HG03025 (cell line): Measurements from ENCODE around the gene IFRD2.
"Not testable (repeated sequence)": the region's sequence is repeated elsewhere in the genome, so short reads cannot be mapped to it uniquely, and the experiment has no call there.

Source experiments
- ATAC-seq: cut with Tn5 transposase; IDR thresholded peaks from one replicate; pipeline ENCODE4 v1.9.1; 2021; ENCODE audit warnings: mild to moderate bottlenecking, moderate library complexity; ENCODE audit not compliant: unreplicated experiment, low FRiP score

Gene IFRD2

DNA sequence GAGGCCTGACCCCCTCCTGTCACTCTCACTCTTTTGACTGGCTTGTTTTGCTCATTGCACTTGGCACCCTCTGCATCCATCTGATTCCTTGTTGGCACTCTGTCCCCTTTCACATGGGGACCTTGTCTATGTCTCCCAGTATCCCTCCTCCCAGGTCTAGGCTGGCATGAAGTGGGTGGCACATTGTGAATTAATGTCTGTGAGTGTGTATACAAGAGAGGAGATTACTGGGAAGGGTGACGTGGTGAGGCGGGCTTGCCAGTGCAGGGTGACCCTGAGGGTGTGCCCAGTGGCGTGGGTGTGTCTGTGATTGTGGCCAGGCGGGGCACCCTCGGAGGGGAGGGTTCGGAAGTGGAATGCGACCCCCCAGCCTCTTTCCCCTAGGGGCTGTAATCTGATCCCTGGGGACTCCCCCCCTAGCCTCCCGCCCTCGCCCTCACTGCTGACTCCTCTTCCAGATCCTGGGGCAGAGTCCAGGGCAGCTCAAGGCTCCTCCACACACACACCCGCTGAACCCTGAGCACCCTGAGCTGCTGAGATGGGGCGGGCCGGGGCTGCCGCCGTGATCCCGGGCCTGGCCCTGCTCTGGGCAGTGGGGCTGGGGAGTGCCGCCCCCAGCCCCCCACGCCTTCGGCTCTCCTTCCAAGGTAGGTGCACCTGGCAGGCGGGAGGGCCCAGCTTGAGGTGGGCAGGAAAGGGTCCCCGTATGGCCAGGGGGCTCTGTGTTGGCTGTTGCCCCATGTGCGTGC, 23.4 kb downstream of the IFRD2 start, which contains the start of gene SEMA3B:
SEMA3B (plus strand) TSS at position 445 of the 749 bp plus-strand sequence; CDS start at position 539, 94 bp downstream.
- no peak for ATAC-seq

DNA sequence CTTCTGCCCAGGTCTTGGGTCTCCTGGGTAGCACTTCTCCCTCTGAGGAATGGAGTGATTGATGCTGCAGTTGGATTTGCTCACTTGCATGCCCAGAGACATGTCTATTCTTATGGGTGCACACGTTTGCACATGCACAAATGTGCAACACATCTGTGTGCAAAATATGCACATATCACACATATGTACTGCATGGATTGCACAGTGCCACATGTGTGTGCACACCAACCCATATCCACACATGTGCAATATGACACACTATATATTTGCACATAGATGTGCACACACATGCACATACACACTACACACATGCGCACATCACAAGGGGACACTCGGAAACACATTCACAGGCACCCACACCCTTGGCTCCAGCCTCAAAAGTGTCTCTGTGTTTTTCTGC, 24.0 kb downstream of the IFRD2 start:
- ATAC-seq: no peak

DNA sequence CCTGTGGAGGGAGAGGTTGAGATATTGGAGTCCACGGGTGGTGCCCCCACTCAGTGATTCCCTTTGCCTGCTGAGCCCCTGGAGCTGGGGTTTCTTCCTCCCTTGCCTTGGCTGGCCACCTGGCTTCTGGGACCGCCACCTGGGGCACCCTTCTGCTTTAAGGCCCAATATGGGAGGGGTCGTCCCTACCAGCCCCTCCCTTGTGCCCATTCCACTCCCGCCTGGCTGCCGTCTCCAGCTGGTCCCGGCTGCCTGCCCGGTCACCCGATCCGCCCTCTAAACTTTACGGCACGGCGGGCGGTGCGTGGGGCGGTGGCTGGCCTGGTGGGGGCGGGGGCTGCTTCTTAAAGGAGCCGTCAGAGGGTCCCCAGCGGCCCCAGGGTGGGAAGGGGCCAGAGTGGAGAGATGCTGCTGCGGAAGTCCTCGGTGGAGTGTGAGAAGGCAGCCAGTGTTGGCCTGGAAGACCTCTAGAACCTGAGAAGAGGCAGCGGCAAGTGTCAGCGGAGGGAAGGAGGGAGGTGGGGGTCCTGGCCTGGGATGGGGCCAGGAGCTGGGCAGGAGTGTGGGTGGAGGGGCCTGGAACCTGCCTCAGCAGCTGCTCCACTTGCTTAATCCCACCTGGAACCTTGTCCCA, 24.8 kb downstream of the IFRD2 start:
- ATAC-seq: no peak

DNA sequence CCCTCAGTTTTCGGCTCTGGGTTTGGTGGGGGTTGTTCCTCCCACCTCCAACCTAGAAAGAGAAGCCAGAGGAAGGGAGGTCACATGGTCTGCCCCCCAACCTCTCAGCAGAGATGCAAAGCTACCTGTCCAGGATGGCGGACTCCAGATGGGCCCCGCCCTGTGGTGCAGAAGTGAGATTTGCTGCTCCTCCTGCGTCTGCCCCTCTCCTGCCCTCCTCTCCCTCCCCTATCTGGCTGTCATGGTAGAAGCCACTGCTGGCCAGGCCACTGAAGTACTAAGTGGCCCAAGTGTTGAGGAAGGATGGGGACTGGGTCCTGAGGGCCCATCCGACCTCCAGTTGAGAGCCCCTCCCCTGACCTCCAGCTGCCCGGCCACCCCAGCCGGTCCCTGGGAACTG, 25.4 kb downstream of the IFRD2 start:
- ATAC-seq: no peak

DNA sequence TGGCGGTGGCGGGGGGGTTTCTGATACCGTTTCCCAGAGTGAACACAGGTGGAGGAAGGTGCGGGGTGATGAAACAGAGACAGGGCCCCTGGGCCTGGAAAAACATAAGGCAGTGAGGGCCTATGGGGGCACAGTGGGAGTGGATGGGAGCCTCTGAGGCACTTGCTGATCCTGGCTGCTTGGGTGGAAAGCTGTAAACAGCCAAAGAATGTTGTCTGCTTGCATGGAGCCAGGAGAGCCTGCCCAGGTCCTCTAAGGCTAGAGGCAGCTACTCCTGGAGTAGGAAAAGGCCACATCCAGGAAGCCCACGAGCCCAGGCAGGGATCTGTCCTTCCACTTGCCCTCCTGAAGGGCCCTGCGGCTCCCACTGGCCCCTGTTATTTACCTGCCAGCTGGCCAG, 26.2 kb downstream of the IFRD2 start:
- no peak for ATAC-seq

DNA sequence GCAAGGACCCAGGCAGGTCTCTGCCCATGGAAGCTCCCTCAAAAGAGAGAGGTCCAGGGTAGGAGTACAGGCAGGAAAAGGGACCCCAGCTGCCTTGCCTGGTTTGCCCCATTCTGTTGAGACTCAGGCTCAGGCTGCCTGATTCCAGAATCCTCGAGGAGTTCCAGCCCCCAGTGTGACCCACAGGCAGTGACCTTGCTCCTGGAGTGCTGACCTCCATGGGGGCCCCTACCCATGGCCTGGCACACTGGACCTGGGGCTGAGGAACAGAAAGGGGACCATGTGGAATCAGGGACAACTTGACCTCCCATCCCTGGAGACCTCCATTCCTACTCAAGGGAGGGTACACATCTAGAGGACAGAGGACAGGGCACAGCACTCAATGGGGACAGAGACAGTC, 26.7 kb downstream of the IFRD2 start:
- no peak for ATAC-seq

DNA sequence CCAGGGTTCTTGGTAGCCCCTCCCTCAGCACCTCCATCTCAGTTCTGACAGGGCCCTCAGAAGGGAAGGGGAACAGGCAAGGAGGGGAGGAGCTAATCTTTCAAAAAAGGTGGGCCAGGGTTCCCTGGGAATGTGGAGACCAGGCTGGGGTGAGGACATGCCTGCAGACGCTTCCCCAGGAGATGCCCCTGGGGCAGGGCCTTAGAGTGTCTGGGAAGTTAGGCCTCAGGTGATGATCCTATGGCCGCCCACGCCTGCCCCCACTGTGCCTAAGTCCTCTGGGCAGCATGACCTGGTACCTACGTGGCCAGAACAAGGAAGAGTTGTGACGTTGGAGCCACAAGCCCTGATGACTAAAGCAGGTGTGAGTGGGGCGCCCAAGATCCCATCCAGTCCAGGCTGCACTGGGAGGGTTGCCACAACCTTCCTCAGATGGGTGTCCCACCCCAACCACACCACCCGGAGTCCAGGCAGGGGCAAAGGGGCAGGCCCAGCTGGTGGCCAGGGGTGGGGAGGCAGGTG, 27.2 kb downstream of the IFRD2 start:
- no peak for ATAC-seq

DNA sequence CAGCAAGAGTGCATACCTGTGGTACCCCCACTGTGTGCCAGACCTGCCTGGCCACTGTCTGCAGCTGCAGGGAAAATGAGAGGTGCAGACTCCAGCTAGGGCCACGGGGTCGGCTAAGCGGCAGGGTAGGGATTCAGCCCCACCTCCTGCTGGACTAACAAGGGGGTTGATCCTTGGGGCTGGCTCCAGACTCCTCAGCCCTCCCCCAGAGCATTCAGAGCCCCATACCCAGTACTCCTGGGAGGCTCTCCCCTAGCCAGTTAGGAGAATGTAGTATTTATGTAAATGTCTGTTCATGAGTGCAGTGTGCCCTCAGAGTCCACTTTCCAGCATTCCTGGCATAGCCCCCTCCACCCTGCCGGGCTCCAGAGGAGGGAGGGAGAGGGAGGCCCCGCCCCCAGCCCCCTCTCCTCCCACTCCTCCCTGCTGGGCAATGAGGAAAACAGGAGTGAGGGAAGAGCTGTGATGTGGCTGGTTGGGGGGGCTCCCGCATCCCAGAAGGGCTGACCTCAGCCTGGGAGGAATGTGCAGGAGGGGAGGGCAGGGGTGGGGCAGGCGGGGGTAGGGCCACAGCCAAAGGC, 27.8 kb downstream of the IFRD2 start:
- ATAC-seq: no peak

DNA sequence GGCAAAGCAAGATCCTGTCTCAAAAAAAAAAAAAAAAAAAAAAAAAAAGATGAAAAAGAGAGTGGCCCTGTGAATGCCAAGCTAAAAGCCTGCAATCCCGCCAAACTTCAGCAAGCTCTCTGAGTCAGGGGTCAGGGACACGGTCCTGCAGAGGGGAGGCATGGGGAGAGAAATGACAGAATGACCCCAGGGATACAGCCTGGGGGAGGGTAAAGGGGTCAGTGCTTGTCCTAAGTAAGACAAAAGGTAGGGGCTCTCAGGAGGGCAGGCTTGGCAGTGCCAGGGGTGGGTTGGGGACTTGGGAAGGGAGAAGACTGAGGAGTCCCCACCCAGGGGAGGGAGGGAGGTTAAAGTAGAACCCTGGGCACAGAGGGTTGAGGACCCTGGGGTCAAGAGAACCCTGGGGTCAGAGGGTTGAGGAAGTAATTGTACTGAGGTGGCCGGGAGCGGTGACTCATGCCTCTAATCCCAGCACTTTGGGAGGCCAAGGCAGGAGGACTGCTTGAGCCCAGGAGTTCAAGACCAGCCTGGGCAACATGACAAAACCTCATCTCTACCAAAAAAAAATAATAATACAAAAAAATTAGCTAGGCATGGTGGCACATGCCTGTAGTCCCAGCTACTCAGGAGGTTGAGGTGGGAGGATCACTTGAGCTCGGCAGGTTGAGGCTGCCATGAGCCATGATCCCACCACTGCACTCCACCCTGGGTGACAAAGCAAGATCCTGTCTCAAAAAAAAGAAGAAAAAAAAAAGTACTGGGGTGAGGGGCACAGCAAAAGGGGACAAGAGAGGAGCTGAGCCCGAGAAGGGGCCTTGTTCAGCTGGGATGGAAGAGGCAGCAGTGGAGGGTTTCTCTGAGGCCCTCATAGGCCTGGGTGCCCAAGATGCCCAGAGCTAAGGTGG, 28.5 kb downstream of the IFRD2 start:
- ATAC-seq: no peak

DNA sequence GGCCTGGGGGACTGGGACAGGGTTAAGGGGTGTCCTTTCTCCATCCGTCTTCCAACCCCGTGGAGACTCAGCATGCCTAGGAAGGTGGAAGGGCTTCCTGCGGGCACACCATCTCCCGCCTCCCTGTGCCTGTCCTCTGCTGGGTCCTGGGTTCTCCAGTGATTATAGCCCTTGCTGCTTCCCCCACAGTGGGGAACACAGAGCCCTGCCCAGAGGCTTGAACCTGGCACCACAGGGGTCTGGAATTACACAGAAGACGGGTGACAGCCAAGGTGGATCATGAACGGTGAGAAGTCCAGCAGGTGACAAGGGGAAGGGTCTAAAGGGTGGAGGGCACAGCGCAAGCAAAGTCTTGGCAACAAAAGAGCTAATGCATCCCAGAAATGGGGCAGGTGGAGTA, 29.5 kb downstream of the IFRD2 start:
- no peak for ATAC-seq

DNA sequence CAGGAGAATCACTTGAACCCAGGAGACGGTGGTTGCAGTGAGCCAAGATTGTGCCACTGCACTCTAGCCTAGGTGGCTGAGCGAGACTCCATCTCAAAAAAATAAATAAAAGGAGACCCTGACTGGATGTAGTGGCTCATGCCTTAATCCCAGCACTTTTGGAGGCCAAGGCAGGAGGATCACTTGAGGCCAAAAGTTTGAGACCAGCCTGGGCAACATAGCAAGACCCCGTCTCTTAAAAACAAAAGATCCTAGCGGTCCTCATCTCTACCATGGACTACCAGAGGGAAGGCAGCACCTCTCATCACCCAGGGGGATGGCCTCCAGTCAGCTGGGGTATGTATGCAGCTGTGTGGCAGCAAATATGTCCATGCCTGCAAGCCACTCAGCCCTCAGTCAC, 30.0 kb downstream of the IFRD2 start:
- ATAC-seq: not testable (repeated sequence)

DNA sequence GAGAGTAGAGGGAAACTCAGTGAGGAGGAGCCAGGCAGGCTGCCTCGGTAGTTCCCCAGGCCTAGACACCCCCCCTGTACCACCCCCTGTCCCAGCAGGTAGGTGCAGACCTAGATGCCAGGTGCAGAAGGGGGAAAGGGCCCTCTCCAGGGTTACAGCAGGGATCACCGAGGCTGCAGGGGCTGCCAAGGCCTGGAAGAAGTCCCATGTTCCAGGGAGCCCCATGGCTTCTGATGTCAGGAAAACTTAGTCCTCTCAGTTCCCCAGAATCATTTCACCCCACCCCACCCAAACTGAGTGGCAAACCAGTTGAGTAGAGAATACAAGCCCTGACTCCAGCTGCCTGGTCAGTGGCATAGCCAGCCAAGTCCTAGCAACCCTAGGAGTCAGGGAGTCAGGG, 30.7 kb downstream of the IFRD2 start:
- no peak for ATAC-seq

DNA sequence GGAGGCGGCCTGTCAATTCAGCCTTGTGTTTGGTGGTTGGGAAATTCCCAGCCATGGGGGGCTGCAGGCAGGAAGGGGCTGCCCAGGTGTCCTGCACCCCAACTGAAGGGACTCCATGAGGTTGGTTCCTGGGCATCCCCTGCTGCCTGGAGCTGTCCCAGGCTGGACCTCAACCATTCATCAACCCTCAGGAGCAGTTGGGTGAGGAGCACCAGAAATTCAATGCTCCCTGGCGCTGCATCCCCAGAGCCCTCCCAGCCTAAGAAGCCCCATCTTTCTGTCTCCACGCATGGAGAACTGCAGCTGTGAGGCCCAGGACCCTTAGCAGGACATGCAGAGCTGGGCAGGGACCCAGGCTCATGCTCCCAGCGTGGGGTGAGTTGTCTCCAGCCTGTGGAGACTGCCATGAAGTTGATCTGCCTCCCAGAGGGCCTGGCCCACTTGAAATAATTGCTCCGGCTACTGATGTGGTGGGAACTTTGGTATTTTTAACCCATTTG, 31.2 kb downstream of the IFRD2 start:
- no peak for ATAC-seq

DNA sequence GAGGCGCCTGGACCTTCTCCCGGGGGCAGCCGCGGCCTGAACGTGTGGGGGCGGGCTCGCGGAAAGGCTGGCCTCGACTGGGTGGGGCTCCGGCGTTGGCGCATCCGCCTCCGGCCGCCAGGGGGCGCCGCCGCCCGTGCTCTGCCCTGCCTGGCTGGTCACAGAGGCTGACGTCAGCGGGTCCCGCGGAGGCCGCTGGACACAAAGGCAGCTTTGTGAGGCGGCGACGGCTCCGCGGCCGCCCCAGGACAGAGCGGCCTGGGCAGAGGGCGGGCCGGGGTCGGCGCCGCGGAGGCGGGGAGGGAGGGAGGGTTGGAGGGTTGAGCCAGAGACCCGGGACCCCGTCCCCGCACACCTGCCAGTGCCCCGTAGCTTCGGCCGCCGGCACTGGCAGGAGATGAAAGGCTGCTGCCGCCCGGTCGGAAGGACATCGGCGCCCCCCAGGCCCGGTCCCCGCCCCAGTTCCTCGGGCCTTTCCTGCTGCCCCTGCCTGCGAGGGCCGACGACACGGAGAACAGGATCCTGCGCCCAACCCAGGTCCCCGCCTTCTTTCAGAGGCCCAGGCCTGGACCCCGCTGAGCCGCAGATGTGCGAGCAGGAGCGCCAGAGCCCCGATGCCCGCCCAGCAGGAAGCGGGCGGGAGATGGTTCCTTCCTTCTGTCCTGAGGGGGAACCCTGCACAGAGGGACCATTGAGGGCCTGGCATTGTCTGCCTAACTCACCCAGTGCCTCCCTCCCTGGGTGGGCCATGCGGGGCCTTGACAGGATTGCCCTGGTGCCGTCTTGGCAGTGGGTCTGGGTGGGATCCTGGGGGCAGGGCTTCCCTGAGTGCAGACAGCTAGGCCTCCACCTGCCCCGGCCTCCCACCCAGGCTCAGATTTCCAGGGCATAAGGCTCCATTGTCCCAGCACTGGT, 31.9 kb downstream of the IFRD2 start:
- ATAC-seq: peak; percentile 73

DNA sequence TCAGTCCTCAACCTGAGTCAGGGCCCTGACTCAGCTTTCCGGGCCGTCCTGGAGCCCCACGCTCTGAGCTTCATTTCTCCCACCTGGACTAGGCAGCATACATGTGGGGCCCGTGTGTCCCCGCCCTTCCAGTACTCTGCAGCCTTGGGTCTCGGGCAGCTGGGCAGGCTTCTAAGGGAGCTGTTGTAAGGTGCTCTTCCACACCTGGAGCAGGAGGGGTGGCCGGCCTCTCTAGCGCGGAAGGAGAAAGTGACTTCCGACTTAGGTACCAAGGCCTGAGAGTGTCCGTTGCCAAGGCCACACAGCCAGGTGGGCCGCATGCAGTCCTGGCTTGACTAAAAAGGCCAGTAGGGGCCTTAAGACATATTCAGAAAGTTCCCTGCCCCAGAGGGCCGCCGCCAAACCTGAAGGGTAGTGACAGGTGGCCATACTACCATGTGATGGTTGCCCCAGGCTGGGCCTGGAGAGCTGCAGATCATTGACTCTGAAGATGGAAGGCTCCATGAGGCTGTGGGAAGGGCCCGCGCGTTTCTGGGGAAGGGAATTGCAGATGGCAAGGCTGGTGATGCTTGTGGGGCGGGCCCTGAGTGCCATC, 32.7 kb downstream of the IFRD2 start:
- ATAC-seq: no peak

DNA sequence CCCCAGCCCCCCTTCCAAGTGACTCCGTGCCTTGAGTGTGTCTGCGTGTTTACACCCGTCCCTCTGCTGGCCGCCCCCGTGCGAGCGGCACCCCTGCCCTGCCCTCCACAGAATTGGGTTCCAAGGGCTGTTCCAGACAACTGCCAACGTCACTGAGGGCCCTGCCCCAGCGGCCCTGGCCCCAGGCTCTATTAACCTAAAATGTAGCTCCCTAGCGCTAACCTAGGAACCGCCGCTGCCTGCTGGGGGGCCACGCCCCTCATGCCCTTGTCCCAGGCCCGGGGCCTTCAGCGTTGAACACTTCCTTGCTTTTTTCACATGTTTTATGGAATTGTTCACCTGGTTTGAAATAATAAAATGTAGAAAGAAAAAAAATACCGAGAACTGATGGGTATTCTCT, 33.2 kb downstream of the IFRD2 start:
- ATAC-seq: no peak

DNA sequence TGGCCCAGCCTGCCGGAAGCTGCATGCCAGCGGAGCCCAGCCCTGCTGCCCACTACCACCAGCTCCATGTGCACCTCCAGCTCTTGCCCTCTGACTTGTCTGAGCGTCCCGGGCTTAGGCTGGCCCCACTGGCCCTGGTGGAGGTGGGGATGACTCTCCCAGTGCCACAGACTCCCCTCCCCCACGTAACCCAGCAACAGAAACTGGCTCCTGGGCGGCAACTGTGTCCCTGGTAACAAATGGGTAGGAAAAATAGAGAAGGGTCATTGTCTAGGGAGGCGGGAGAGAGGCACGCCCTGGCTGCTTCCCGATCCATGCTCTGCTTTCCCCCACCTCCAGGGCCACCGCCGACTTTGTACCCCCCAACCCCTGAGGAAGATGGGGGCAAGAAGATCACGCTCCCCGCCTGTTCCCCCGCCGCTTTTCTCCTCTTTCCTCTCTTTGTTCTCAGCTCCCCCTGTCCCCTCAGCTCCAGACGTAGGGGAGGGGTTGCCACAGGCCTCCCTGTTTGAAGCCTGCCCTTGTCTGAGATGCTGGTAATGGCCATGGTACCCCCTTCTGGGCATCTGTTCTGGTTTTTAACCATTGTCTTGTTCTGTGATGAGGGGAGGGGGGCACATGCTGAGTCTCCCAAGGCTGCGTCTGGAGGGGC, 34.1 kb downstream of the IFRD2 start:
- no peak for ATAC-seq
